Panc1 (cell line): Measurements from ENCODE around the gene ACSL6. TPM values are rescaled to one million over a fixed set of nuclear protein-coding genes. Genes with fewer than 3 reads are reported as not detected.
A peak's percentile ranks its signal among the peaks of the same experiment; 100 is the strongest.

Experiments
- ATAC-seq: fragments of 200-7000 bp; cut with Tn5 transposase; 2 replicates; pipeline ENCODE4 v1.9.1; 2020; ENCODE audit warnings: mild to moderate bottlenecking, moderate library complexity
- BruUV-seq: library from RNA; stranded (reverse); fragments of 400-500 nt; replicated peaks from 2 replicates; lab custom pipeline; 2021; lab: Mats Ljungman, UMichigan
- CTCF ChIA-PET: fragments of 300-600 bp; sonication (Branson Sonifier 250); formaldehyde crosslinking; loops from one replicate; lab custom pipeline; 2022; ENCODE audit warnings: antibody characterized with exemption; lab: Charles Lee
- POLR2A ChIA-PET: fragments of 300-600 bp; sonication (Branson Sonifier 250); formaldehyde crosslinking; loops from one replicate; lab custom pipeline; 2022; ENCODE audit warnings: antibody characterized with exemption; lab: Charles Lee
- DNase-seq: peaks from one replicate; pipeline ENCODE4 v3.0.0-alpha.2; 2010; ENCODE audit warnings: low read depth, low spot score
- H3K27ac ChIP-seq: 2 replicates; pipeline ENCODE4 v1.5.1; 2011; ENCODE audit warnings: mild to moderate bottlenecking, low read length, inconsistent platforms
- H3K27me3 ChIP-seq: fragments of 200-500 bp; sonication (Bioruptor generic); 2 replicates; pipeline ENCODE4 v1.6.0; 2014; ENCODE audit warnings: low read length, inconsistent platforms; ENCODE audit not compliant: control insufficient read depth, insufficient read depth
- H3K36me3 ChIP-seq: fragments of 200-500 bp; sonication (Bioruptor generic); 2 replicates; pipeline ENCODE4 v1.5.1; 2014; ENCODE audit warnings: inconsistent platforms, mild to moderate bottlenecking, low read length, moderate library complexity; ENCODE audit not compliant: control insufficient read depth, insufficient read depth
- H3K4me1 ChIP-seq: 2 replicates; pipeline ENCODE4 v1.5.1; 2011; ENCODE audit warnings: inconsistent platforms, mild to moderate bottlenecking, low read length, moderate library complexity; ENCODE audit not compliant: control insufficient read depth, insufficient read depth
- H3K4me3 ChIP-seq, 2 experiments: 2 replicates each; pipeline ENCODE4 v1.5.1; 2011 to 2012; ENCODE audit warnings: low read depth in 2 of 2, low read length in 2 of 2, mild to moderate bottlenecking in 2 of 2, inconsistent platforms in 1 of 2, moderate library complexity in 1 of 2
- H3K9me3 ChIP-seq: fragments of 200-500 bp; sonication (Bioruptor generic); 2 replicates; pipeline ENCODE4 v1.5.1; 2014; ENCODE audit warnings: low read depth, mild to moderate bottlenecking, inconsistent platforms, low read length, moderate library complexity; ENCODE audit not compliant: control insufficient read depth, insufficient read depth
- POLR2AphosphoS5 ChIP-seq: IDR thresholded peaks from 2 replicates; pipeline ENCODE4 v1.6.1; 2012; ENCODE audit warnings: mild to moderate bottlenecking, low read depth, low read length, moderate library complexity
- SIN3A ChIP-seq: IDR thresholded peaks from 2 replicates; pipeline ENCODE4 v1.6.1; 2012; ENCODE audit warnings: low read depth, mild to moderate bottlenecking, low read length, moderate library complexity, borderline replicate concordance; ENCODE audit not compliant: insufficient read depth
- TCF7L2 ChIP-seq: IDR thresholded peaks from 2 replicates; pipeline ENCODE4 v1.6.1; 2011; ENCODE audit warnings: mild to moderate bottlenecking, low read depth, low read length, inconsistent platforms
- in situ Hi-C: cut with HindIII; loops from 2 replicates; pipeline ENCODE4 v1.10.0; 2016; ENCODE audit warnings: low sequenced_read_pairs, low pct_unique_long_range_greater_than_20kb
- intact Hi-C: fragments of 100-400 bp; cut with micrococcal nuclease; formaldehyde crosslinking; loops from one replicate; pipeline ENCODE4 v1.10.0; 2022; ENCODE audit not compliant: unreplicated experiment
- total RNA-seq: library from RNA; stranded (reverse); gene quantifications from one replicate; pipeline ENCODE4 v1.2.1, GENCODE V29; 2021; ENCODE audit not compliant: unreplicated experiment
- TF ChIP-seq, protein P1 (sequence below), 2 experiments: IDR thresholded peaks; 2 replicates each; pipeline ENCODE4 v1.6.1; 2011 to 2012; ENCODE audit warnings: low read depth in 2 of 2, control low read depth in 1 of 2, low read length in 1 of 2, mild to moderate bottlenecking in 1 of 2, moderate library complexity in 1 of 2; ENCODE audit not compliant: insufficient read depth in 1 of 2
- TF ChIP-seq, protein P2 (sequence below): fragments of 450-650 bp; IDR thresholded peaks from 2 replicates; pipeline ENCODE4 v1.5.1; 2017; ENCODE audit warnings: mild to moderate bottlenecking

Gene ACSL6
- total RNA-seq, 1 experiment from 2014 or later, result 0.18 TPM

DNA sequence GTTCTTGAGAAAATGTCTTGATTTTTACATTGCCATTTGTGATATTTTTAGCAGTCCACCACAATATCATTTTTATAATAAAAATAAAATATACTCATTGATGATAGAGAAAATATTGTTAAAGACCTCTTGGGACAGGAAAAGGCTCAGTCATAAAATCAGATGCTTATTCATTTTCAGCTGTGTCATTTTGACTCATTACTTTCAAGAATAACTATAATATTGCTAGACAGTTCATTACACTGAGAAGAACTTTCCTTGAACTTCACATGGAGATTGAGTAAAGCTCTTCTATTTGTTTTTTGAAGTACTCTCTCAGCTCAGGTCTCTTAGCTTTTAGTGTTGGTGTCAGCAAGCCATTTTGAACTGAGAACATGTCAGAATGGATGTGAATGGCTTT, 57.5 kb downstream of the ACSL6 start:
- H3K27me3 ChIP-seq, result no peaks in the 10 kb centered on the region; the same call in 1 of the 2 replicates
- CTCF ChIA-PET, result no interaction called here

DNA sequence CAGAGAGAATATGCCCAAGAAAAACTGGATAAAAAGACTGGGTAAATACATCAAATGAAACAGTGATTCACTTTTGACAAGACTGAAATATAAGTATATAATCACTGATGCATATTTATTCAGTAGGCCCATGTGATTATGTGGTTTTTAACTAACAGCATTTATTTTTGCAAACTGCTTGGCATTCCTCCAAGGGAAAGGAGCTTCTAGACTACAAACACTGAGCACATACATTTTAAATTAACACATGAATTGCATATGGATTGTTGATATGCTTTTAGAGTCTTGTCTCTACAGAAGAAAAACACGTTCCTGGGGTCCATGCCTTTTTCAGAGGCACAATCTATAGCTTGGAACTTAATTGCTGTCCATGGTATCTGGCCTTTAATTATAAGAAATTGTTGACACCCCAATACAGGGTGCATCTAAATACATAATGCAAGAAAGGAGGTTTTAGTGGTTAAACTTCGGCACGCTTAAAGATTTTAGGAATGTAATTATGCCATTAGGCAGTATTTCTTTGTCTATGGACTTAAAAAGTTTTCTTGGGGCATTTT, 59.1 kb downstream of the ACSL6 start:
- DNase-seq (no peak), ATAC-seq (no peak)
- BruUV-seq, result no TSS peak
- H3K4me1 ChIP-seq, result no peaks in the 10 kb centered on the region
- H3K27ac ChIP-seq, result no peak overlapping the region
- H3K9me3 ChIP-seq, result no peaks in the 10 kb centered on the region
- in situ Hi-C loops, result no loop called here
- H3K36me3 ChIP-seq, result no peaks in the 10 kb centered on the region
- TF ChIP-seq TCF7L2, result no peak
- TF ChIP-seq, protein P1, sequence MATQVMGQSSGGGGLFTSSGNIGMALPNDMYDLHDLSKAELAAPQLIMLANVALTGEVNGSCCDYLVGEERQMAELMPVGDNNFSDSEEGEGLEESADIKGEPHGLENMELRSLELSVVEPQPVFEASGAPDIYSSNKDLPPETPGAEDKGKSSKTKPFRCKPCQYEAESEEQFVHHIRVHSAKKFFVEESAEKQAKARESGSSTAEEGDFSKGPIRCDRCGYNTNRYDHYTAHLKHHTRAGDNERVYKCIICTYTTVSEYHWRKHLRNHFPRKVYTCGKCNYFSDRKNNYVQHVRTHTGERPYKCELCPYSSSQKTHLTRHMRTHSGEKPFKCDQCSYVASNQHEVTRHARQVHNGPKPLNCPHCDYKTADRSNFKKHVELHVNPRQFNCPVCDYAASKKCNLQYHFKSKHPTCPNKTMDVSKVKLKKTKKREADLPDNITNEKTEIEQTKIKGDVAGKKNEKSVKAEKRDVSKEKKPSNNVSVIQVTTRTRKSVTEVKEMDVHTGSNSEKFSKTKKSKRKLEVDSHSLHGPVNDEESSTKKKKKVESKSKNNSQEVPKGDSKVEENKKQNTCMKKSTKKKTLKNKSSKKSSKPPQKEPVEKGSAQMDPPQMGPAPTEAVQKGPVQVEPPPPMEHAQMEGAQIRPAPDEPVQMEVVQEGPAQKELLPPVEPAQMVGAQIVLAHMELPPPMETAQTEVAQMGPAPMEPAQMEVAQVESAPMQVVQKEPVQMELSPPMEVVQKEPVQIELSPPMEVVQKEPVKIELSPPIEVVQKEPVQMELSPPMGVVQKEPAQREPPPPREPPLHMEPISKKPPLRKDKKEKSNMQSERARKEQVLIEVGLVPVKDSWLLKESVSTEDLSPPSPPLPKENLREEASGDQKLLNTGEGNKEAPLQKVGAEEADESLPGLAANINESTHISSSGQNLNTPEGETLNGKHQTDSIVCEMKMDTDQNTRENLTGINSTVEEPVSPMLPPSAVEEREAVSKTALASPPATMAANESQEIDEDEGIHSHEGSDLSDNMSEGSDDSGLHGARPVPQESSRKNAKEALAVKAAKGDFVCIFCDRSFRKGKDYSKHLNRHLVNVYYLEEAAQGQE (IDR thresholded peaks at IDR 0.05; ENCODE audit: insufficient read depth in 1 of 2, low read depth in 2 of 2, low read length in 1 of 2), result peak in 1 of 2 experiments; percentile 68; a peak in 2 of 4 replicates
- CTCF ChIA-PET, result no interaction called here
- POLR2A ChIA-PET, result no interaction called here
- intact Hi-C loops, result no loop called here
- H3K27me3 ChIP-seq, result no peaks in the 10 kb centered on the region; the same call in 1 of the 2 replicates
- H3K4me3 ChIP-seq, result no peak overlapping the region

More for the DNA sequence above, 57.5 kb downstream of the ACSL6 start:
- DNase-seq (no peak), ATAC-seq (no peak)
- POLR2A ChIA-PET, result no interaction called here
- H3K4me3 ChIP-seq, result no peak overlapping the region
- no peaks in the 10 kb centered on the region for H3K36me3 ChIP-seq
- TF ChIP-seq TCF7L2 (no peak), POLR2AphosphoS5 (no peak), SIN3A (no peak)
- TF ChIP-seq, protein P2, sequence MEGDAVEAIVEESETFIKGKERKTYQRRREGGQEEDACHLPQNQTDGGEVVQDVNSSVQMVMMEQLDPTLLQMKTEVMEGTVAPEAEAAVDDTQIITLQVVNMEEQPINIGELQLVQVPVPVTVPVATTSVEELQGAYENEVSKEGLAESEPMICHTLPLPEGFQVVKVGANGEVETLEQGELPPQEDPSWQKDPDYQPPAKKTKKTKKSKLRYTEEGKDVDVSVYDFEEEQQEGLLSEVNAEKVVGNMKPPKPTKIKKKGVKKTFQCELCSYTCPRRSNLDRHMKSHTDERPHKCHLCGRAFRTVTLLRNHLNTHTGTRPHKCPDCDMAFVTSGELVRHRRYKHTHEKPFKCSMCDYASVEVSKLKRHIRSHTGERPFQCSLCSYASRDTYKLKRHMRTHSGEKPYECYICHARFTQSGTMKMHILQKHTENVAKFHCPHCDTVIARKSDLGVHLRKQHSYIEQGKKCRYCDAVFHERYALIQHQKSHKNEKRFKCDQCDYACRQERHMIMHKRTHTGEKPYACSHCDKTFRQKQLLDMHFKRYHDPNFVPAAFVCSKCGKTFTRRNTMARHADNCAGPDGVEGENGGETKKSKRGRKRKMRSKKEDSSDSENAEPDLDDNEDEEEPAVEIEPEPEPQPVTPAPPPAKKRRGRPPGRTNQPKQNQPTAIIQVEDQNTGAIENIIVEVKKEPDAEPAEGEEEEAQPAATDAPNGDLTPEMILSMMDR, result no peak
- TF ChIP-seq, protein P1 (IDR thresholded peaks at IDR 0.05; ENCODE audit: insufficient read depth in 1 of 2, low read depth in 2 of 2, low read length in 1 of 2), result no peak
- intact Hi-C loops, result no loop called here
- no peaks in the 10 kb centered on the region for H3K4me1 ChIP-seq
- no TSS peak for BruUV-seq
- no peaks in the 10 kb centered on the region for H3K9me3 ChIP-seq
- in situ Hi-C loops, result no loop called here
- no peak overlapping the region for H3K27ac ChIP-seq
